A549 (cell line): ENCODE results near the gene MRPL51. TPM values are rescaled to one million over a fixed set of nuclear protein-coding genes. Genes with fewer than 3 reads are reported as not detected.
"Not testable (repeated sequence)": the region's sequence is repeated elsewhere in the genome, so short reads cannot be mapped to it uniquely, and the experiment has no call there.

Source experiments
- ATAC-seq, 2 experiments: fragments of 200-7000 bp in 1 of 2; fragments of >200 bp in 1 of 2; cut with Nextera tagmentation in 1 of 2; cut with Tn5 transposase in 1 of 2; 3 replicates each; pipeline versions ENCODE4 v1.8.0 to v1.9.1; 2018 to 2020; ENCODE audit warnings: mild to moderate bottlenecking in 1 of 2, moderate library complexity in 1 of 2
- CTCF ChIA-PET: fragments of 300-600 bp; sonication (Branson Sonifier 250); formaldehyde crosslinking; extraction: SDS; loops from one replicate; lab custom pipeline; 2021; ENCODE audit warnings: antibody characterized with exemption, inconsistent platforms; lab: Yijun Ruan, JAX
- POLR2A ChIA-PET: fragments of 350-600 bp; formaldehyde crosslinking; extraction: SDS; loops from one replicate; lab custom pipeline; 2021; ENCODE audit warnings: antibody characterized with exemption, inconsistent platforms; lab: Yijun Ruan, JAX
- DNase-seq, 2 experiments: peaks; one replicate each; pipeline versions ENCODE4 v3.0.0 to v3.0.0-alpha.2; 2011 to 2016; ENCODE audit warnings: low read depth in 1 of 2, low spot score in 1 of 2
- FAIRE-seq: peaks from 2 replicates; lab custom pipeline; 2011; peaks lifted over from hg19 to GRCh38; lab: Jason Lieb, UNC
- H3K27ac ChIP-seq, 2 experiments: fragments of >200 bp; sonication (Bioruptor Twin); formaldehyde crosslinking; 3 replicates each; pipeline ENCODE4 v1.5.1; 2016 to 2017
- H3K4me1 ChIP-seq: fragments of >200 bp; sonication (Bioruptor Twin); formaldehyde crosslinking; 3 replicates; pipeline ENCODE4 v1.6.1; 2016
- H3K4me2 ChIP-seq: fragments of >200 bp; sonication (Bioruptor Twin); formaldehyde crosslinking; 3 replicates; pipeline ENCODE4 v1.6.1; 2016
- H3K4me3 ChIP-seq: fragments of >200 bp; sonication (Bioruptor Twin); formaldehyde crosslinking; 3 replicates; pipeline ENCODE4 v1.5.1; 2016
- H3K9me3 ChIP-seq: fragments of >200 bp; sonication (Bioruptor Twin); formaldehyde crosslinking; 3 replicates; pipeline ENCODE4 v1.6.1; 2016
- CBX8 ChIP-seq: fragments of 200-600 bp; sonication (generic); IDR thresholded peaks from 2 replicates; pipeline ENCODE4 v1.6.1; 2016
- CEBPB ChIP-seq, 2 experiments: fragments of >200 bp in 1 of 2; sonication (Bioruptor Twin) in 1 of 2; formaldehyde crosslinking in 1 of 2; IDR thresholded peaks; 2 replicates each; pipeline ENCODE4 v1.6.1; 2012 to 2016
- CHD2 ChIP-seq: fragments of 150-350 bp; IDR thresholded peaks from 2 replicates; pipeline ENCODE4 v1.6.1; 2014; ENCODE audit warnings: low read length; ENCODE audit not compliant: partially characterized antibody
- CHD4 ChIP-seq: fragments of 200-600 bp; sonication (generic); IDR thresholded peaks from 2 replicates; pipeline ENCODE4 v1.6.1; 2016; ENCODE audit warnings: antibody characterized with exemption, mild to moderate bottlenecking, borderline replicate concordance
- E2F6 ChIP-seq: IDR thresholded peaks from 2 replicates; pipeline ENCODE4 v1.6.1; 2012; ENCODE audit warnings: low read depth, borderline replicate concordance
- EHMT2 ChIP-seq: fragments of 200-600 bp; sonication (generic); IDR thresholded peaks from 2 replicates; pipeline ENCODE4 v1.6.1; 2016; ENCODE audit warnings: antibody characterized with exemption, low read depth, mild to moderate bottlenecking, moderate library complexity
- ELK1 ChIP-seq: fragments of 150-350 bp; IDR thresholded peaks from 2 replicates; pipeline ENCODE4 v1.6.1; 2014; ENCODE audit warnings: low read depth, mild to moderate bottlenecking, low read length
- ESRRA ChIP-seq: fragments of 150-350 bp; IDR thresholded peaks from 2 replicates; pipeline ENCODE4 v1.6.1; 2014; ENCODE audit warnings: mild to moderate bottlenecking, low read length, borderline replicate concordance
- FOXS1 ChIP-seq: fragments of 250-450 bp; sonication (Bioruptor Pico); IDR thresholded peaks from 2 replicates; pipeline ENCODE4 v1.5.0; 2020; ENCODE audit warnings: mild to moderate bottlenecking, moderate library complexity
- HEYL ChIP-seq: fragments of 250-450 bp; sonication (Bioruptor Pico); IDR thresholded peaks from 2 replicates; pipeline ENCODE4 v1.8.0; 2021; ENCODE audit warnings: mild to moderate bottlenecking, moderate library complexity
- KDM1A ChIP-seq: fragments of 200-600 bp; sonication (generic); IDR thresholded peaks from 2 replicates; pipeline ENCODE4 v1.6.1; 2016; ENCODE audit warnings: low read depth, mild to moderate bottlenecking
- MAFK ChIP-seq: fragments of 450-650 bp; IDR thresholded peaks from 2 replicates; pipeline ENCODE4 v1.6.1; 2014; ENCODE audit not compliant: partially characterized antibody
- MAZ ChIP-seq: fragments of 150-350 bp; IDR thresholded peaks from 2 replicates; pipeline ENCODE4 v1.6.1; 2014; ENCODE audit warnings: antibody characterized with exemption, low read depth, low read length, borderline replicate concordance
- NFE2L2 ChIP-seq: fragments of 150-350 bp; conservative IDR thresholded peaks from 2 replicates; pipeline ENCODE4 v1.6.1; 2014; ENCODE audit warnings: low read length
- PHF8 ChIP-seq: fragments of 200-600 bp; sonication (generic); IDR thresholded peaks from 2 replicates; pipeline ENCODE4 v1.6.1; 2016; ENCODE audit warnings: low read depth, mild to moderate bottlenecking, antibody characterized with exemption, moderate library complexity, borderline replicate concordance
- SREBF2 ChIP-seq: fragments of 450-650 bp; IDR thresholded peaks from 2 replicates; pipeline ENCODE4 v1.6.1; 2014; ENCODE audit warnings: mild to moderate bottlenecking, moderate library complexity
- TP53 ChIP-seq: fragments of 250-450 bp; sonication (Bioruptor Pico); IDR thresholded peaks from 2 replicates; pipeline ENCODE4 v1.5.0; 2021; ENCODE audit warnings: mild to moderate bottlenecking, moderate library complexity
- ZC3H11A ChIP-seq: fragments of 450-650 bp; IDR thresholded peaks from 2 replicates; pipeline ENCODE4 v1.6.1; 2014; ENCODE audit warnings: antibody characterized with exemption, mild to moderate bottlenecking
- whole genome bisulfite sequencing: methylation state at CpG from one replicate; pipeline ENCODE4 v1.1.6; 2017; ENCODE audit errors: missing lambda C conversion rate; 5-methylcytosine and 5-hydroxymethylcytosine counted together
- polyA plus RNA-seq, 4 experiments: library from polyadenylated mRNA; depleted of rRNA in 3 of 4; stranded (reverse); fragments of >200 nt; fragmentation: RNase III in 1 of 4; extraction: RNeasy Plus Mini Kit Qiagen cat#74134 plus additional on column Dnase treatment in 1 of 4; gene quantifications; 2 replicates in 3 of 4; 3 replicates in 1 of 4; pipeline ENCODE4 v1.2.3, GENCODE V29; 2011 to 2017
- TF ChIP-seq, protein P1 (sequence below): fragments of 250-450 bp; sonication (Bioruptor Pico); IDR thresholded peaks from 2 replicates; pipeline ENCODE4 v1.5.0; 2020; ENCODE audit warnings: low read depth, mild to moderate bottlenecking, moderate library complexity

The MRPL51 gene
- polyA plus RNA-seq, 2 of the 4 experiments (the other 2 are of a cell fraction) = 272 to 337 TPM

- TF ChIP-seq ESRRA (no peak), EHMT2 (no peak), FOXS1 (CRISPR knock-in tag) (no peak), E2F6 (no peak), TP53 (no peak), ZC3H11A (no peak), MAFK (no peak), MAZ (no peak)
- POLR2A ChIA-PET = no interaction called here
- CTCF ChIA-PET = interaction anchor here (0.9 to 1.8 kb wide), 5 partner anchors 8 to 42 kb away, joined by 3 to 4 read pairs (median 3); no protein-coding TSS in a partner anchor
- peak overlapping the region; percentile 25 to 55; a peak in 4 of 6 replicates for H3K27ac ChIP-seq
- DNase-seq (no peak), ATAC-seq (no peak), FAIRE-seq (no peak)
- H3K4me2 ChIP-seq = no peak overlapping the region
- 96% methylated on average over 12 of the region's 12 CpGs for WGBS
- no peak overlapping the region for H3K4me3 ChIP-seq
- no peaks in the 10 kb centered on the region for H3K4me1 ChIP-seq
- H3K9me3 ChIP-seq = no peaks in the 10 kb centered on the region
Observed at GRCh38 chr12:6507102-6507998, 14.3 kb upstream of the MRPL51 start.

DNA sequence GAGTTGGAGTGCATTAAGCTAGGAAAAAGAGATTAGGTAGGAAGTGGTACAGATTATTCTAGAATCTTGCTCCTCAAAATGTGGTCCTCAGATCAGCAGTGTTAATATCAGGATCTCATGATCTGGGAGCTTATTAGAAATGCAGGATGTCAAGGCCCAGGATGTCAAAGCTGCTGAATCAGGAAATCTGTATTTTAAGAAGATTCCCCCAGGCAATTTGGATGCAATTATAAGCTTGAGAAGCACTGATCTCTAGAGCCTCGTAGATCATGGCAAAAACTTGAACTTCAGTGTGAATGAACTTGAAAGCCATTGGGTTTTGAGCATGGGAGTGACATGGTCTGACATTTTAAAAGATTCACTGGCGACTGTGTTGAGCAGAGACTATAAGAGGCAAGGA lies 7.4 kb upstream of the MRPL51 start:
- no peak for TF ChIP-seq ELK1
- TF ChIP-seq MAZ = no peak
- no peak for TF ChIP-seq NFE2L2
- TF ChIP-seq PHF8 = no peak
- TF ChIP-seq CHD2 = no peak
- TF ChIP-seq HEYL (CRISPR knock-in tag) = no peak
- no peak for TF ChIP-seq CBX8
- TF ChIP-seq SREBF2 = no peak
- TF ChIP-seq CEBPB (IDR thresholded peaks at IDR 0.05) = no peak
- TF ChIP-seq, protein P1, sequence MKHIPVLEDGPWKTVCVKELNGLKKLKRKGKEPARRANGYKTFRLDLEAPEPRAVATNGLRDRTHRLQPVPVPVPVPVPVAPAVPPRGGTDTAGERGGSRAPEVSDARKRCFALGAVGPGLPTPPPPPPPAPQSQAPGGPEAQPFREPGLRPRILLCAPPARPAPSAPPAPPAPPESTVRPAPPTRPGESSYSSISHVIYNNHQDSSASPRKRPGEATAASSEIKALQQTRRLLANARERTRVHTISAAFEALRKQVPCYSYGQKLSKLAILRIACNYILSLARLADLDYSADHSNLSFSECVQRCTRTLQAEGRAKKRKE (CRISPR knock-in tag) = no peak
- TF ChIP-seq CHD4 = no peak
- no peak for TF ChIP-seq FOXS1 (CRISPR knock-in tag)
- no peak for TF ChIP-seq KDM1A
- POLR2A ChIA-PET = no interaction called here
- no peak overlapping the region for H3K4me3 ChIP-seq
- ATAC-seq = no peak
- no peak for FAIRE-seq
- H3K9me3 ChIP-seq = no peaks in the 10 kb centered on the region
- CTCF ChIA-PET = interaction anchor here (0.7 to 2.9 kb wide), 9 partner anchors 8 to 215 kb away, joined by 3 to 9 read pairs (median 4); no protein-coding TSS in a partner anchor
- DNase-seq = no peak
- 97% methylated on average over 2 of the region's 2 CpGs for WGBS
- H3K27ac ChIP-seq = no peak overlapping the region
- H3K4me2 ChIP-seq = no peak overlapping the region
- H3K4me1 ChIP-seq = peaks cover 9% of the 10 kb centered on the region; the same call in 2 of the 3 replicates

DNA sequence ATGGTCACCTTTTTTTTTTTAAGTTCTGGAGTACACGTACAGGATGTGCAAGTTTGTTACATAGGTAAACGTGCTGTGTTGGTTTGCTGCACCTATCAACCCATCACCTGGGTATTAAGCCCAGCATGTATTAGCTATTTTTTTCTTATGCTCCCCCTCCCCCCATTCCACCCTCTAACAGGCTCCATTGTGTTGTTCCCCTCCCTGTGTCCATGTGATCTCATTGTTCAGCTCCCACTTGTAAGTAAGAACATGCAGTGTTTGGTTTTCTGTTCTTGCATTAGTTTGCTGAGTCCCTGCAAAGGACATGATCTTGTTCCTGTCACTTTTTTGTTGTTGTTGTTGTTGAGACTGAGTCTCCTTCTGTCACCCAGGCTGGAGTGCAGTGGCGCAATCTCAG lies 4.2 kb upstream of the MRPL51 start:
- peaks cover 19% of the 10 kb centered on the region for H3K4me1 ChIP-seq
- H3K4me3 ChIP-seq, H3K4me2 ChIP-seq, H3K27ac ChIP-seq, FAIRE-seq, H3K9me3 ChIP-seq, POLR2A ChIA-PET, DNase-seq, ATAC-seq: not testable (repeated sequence)
- 92% methylated on average over 3 of the region's 3 CpGs for WGBS
- CTCF ChIA-PET = interaction anchor here (0.6 to 2.0 kb wide), 5 partner anchors 25 to 42 kb away, joined by 3 to 4 read pairs (median 3); no protein-coding TSS in a partner anchor
